Measurements from ENCODE around the gene GHRL.
A peak's percentile ranks its signal among the peaks of the same experiment; 100 is the strongest.
"Not testable (repeated sequence)": the region's sequence is repeated elsewhere in the genome, so short reads cannot be mapped to it uniquely, and the experiment has no call there.

The GHRL gene

GRCh38 chr3:10322352-10322710 lies 29.6 kb upstream of the GHRL start:
- DNase-seq = peak in 1 of 2 experiments; percentile 37

- DNase-seq = no peak
Measured at GRCh38 chr3:10321630-10322351, 29.0 kb upstream of the GHRL start.

- no peak for DNase-seq
Measured at GRCh38 chr3:10320320-10320677, 27.6 kb upstream of the GHRL start.

DNA sequence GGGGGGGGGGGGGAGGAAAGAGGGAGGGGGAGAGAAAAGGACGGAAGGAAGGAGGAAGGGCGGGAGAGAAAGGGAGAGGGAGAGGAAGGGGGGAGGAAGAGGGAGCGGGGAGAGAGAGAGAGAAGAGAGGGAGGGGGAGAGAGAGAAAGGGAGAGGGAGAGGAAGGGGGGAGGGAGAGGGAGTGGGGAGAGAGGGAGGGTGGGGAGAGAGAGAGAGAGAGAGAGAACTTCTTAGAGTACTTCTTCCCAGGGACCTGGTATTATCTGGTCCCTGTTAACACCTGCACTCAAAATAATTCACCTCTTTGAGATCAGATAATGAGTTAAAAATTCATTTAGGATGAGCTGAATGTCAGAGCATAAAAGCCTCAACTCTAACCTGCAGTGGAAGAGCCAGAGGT lies 27.1 kb upstream of the GHRL start:
- DNase-seq = no peak

GRCh38 chr3:10319251-10319650 lies 26.5 kb upstream of the GHRL start:
- no peak for DNase-seq

DNA sequence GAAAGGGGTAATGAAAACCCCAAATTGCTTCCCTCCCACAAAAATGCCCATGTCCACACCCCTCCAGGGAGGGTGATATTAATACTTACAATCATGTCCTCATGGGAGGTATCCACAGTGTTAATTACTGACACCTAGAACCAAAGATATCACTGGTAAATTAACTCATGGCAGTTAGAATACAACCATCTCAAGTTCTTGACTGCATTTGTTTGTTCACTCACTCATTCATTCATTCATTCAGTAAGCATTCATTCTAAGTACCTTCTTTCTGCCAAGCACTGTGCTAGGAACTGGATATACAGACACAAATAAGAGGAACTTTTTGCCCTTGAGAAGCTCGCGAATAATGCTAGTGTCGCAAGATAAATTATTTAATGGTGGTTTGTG lies 25.2 kb upstream of the GHRL start:
- DNase-seq = no peak

GRCh38 chr3:10317311-10317960 lies 24.7 kb upstream of the GHRL start:
- DNase-seq = no peak

DNA sequence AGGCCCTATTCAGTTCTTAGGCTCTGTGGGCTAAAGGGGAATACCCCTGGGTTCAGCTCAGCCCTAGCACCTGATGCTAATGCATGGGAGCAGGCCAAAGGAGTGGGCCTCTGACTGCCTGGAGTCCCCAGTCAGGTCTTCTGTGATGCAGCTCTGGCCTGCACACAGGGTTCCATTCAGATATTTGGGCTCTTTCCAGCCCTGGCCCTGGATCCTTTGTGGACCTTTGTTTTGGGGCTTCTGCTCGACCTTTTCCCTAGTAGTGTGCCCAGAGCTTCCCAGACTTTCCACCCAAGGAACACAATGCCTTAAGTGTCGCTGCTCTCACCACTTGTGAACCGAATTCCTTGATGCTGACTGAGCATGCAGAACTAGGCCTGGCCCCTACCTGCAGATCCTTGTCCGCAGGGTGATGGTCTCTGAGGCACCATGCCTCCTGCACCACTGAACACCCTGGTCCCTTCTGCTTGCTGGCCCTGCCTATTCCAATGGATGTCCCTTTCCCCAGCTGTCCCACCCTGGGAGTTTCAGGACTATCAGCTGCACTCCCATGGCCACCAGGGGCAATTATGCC lies 23.1 kb upstream of the GHRL start:
- DNase-seq = no peak

GRCh38 chr3:10315101-10315500 lies 22.4 kb upstream of the GHRL start:
- no peak for DNase-seq

DNA sequence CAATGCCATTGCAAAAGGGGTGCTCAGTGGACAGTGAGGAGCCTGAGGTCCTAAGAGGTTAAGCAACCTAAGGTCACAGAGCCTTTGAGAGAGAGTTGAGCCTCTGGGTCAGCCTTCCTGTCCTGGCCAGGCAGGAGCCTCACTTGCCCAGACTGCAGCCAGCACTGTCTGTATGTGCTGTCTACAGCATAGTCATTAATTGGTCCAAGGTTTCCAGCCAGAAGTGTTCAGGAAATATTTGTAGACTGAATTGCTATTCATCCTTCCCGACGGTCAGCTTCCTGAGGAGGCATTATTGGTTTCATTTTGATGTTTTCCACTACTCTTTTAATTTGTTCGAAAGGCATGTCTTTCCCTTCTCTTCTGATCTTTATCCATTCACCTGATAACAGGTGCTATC lies 20.1 kb upstream of the GHRL start:
- DNase-seq = no peak

DNA sequence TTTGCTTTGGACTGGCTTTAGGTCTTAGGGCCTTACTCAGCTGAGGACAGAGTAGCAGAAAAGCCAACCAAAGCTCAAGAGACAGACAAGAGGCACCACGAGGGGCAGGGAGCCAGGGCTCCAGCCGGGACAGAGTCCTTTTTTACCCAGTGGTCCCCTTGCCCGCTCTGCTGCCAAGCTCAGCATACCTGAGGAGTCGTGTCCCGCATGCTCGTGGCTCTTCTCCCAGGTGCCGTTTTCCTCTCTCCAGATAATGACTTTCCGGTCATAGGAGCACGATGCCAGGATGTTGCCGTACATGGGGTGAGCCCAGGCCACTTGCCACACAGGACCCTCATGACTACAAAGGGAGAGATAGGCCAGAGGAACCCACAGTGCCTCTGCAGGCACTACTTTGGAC lies 19.6 kb upstream of the GHRL start:
- no peak for DNase-seq

DNA sequence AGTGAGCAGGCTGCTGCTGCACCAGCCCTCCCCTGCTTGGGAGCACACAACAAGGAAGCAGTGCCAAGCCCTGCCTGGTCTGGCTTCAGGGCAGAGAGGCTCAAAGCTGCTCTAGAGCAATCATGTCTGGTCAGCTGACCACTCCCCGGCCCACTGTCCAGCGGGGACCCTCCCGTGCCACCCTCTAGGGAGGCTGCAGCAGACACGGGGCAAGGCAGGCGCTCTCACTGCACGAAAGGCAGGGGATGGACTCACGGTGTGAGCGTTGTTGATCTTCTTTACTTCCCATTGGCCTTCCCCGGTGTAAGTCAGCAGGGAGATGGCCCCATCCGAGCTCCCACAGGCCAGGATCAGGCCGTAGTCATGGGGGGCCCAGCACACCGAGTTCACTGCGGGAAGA lies 19.0 kb upstream of the GHRL start:
- no peak for DNase-seq

DNA sequence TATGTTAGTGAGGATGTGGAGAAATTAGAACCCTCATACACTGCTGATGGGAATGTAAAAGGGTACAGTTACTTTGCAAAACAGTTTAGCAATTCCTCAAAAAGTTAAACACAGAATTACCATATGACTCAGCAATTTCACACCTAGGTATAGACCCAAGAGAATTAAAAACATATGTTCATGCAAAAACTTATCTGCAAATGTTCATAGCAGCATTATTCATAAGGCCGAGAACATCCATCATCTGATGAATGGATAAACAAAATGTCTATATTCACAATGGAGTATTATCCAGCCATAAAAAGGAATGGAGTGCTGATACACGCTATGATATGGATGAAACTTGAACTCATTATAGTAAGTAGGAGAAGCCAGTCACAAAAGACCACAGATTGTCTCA lies 17.8 kb upstream of the GHRL start:
- no peak for DNase-seq

GRCh38 chr3:10309736-10310135 lies 17.0 kb upstream of the GHRL start:
- no peak for DNase-seq

- DNase-seq = no peak
Measured at GRCh38 chr3:10308678-10309077, 15.9 kb upstream of the GHRL start.

DNA sequence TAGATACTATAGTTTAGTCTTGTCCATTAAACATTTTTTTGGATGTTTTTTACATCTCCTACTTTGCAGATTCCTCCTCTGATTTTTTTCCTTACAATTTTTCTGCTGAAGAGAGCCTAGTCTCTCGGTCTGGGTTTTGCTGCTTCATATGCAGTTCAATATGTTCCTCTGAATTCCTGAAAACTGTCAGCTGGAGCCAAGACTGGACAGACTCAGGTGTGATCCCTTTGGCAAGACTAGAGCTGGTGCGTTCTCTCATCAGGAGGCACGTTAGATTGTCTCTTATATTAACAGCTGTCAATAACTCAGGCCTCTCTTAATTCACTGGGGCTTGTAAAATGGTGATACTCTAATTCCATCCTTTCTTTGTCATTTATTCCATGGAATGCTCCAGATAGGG lies 13.4 kb upstream of the GHRL start:
- no peak for DNase-seq

DNA sequence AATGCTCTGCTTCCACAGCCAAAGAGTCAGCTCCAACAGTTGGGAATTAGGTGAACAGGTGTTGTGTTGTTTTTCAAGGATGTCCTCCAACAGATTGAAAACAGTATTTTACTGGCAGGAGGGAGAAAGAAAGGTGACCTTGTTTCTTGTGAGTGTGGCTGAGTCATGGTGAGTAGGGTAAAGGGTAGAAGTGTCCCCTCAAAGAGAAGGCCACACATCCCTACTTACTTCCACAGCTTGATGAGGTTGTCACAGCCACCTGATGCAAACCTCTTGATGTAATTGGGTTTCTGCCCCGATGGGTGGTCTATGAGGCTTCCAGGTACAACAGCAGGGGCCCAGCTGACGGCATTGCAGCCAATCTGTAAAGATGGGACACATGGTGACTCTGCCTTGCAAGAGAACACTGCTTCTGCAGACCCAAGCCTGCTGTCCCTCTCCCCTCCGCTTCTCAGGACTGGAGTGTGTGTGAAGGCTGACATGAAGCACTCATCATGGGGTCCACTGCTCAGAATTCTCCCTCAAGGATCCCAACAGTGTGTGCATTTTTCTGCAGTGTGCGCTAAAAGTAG lies 12.7 kb upstream of the GHRL start:
- DNase-seq = no peak

GRCh38 chr3:10304905-10305304 lies 12.2 kb upstream of the GHRL start:
- DNase-seq = no peak

- DNase-seq = no peak
Measured at GRCh38 chr3:10303785-10304184, 11.0 kb upstream of the GHRL start.

- DNase-seq = no peak
Measured at GRCh38 chr3:10303105-10303504, 10.4 kb upstream of the GHRL start.

DNA sequence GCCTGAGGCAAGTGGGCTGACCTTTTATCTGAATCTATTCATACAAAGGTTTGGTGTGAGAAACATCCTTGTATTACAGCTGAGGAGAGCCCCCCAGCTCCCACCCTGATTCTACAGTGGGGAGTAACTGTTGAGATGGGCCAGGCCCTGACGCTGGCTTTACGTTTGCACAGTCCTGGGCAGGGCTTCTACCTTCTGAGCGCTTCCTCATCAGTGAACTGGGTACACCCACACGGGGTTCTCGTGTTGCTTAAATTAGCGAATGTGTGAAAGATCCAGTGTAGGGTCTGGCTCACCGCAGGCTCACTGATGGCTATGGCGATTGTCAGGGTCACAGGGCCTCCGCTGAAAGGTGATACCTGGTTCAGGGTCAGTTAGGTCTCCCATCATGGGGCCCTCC lies 7.3 kb upstream of the GHRL start:
- DNase-seq = no peak

DNA sequence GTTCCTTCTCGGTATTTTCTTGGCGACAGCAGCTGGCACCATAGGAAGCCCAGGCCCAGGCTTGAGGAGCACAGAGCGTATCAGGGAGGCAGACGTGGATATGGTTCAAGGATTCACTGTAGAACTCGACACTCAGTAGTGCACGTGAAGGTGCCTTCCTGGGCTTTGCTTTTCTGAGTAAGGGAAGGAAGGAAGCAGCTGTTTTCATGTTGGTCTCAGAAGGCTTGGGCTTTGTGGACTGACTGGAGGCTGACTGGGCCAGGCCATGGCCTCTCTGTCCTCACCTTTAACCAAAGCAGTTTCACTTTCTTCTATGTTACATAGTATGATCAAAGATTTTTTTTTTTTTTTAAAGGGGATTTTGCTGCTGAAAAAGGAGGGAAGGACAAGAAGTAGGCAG lies 6.9 kb upstream of the GHRL start:
- DNase-seq = no peak

GRCh38 chr3:10299175-10299574 lies 6.4 kb upstream of the GHRL start:
- DNase-seq = no peak

DNA sequence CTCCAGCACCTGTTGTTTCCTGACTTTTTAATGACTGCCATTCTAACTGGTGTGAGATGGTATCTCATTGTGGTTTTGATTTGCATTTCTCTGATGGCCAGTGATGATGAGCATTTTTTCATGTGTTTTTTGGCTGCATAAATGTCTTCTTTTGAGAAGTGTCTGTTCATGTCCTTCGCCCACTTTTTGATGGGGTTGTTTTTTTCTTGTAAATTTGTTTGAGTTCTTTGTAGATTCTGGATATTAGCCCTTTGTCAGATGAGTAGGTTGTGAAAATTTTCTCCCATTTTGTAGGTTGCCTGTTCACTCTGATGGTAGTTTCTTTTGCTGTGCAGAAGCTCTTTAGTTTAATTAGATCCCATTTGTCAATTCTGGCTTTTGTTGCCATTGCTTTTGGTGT lies 5.3 kb upstream of the GHRL start:
- DNase-seq = not testable (repeated sequence)
